GM21360 (cell line): Measurements from ENCODE around the gene RWDD4.

Source experiments
- ATAC-seq: cut with Tn5 transposase; IDR thresholded peaks from one replicate; pipeline ENCODE4 v1.9.1; 2021; ENCODE audit warnings: mild to moderate bottlenecking, moderate library complexity; ENCODE audit not compliant: unreplicated experiment

Gene RWDD4

DNA sequence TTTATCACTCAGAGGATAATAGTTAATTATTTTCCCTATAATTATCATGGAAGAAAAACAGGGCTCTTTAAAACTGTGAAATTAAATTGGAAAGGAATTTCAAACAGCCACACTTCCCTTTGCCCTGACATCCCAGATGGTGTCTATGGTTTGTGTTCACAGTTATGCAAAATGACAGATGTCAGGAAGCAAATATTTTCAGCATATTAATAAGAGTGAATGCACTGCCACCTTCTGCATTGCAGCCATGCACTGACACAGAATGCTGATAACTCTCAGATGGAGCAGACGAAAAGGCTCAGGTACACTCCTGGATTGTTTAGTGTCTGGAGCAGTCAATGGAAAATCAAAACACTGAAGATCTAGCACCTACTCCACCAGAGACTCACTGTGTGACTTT is 57.6 kb downstream of the RWDD4 start:
- no peak for ATAC-seq

GRCh38 chr4:183600189-183600685 is 58.7 kb downstream of the RWDD4 start:
- ATAC-seq, result no peak

GRCh38 chr4:183599690-183600089 is 59.3 kb downstream of the RWDD4 start:
- ATAC-seq, result no peak

DNA sequence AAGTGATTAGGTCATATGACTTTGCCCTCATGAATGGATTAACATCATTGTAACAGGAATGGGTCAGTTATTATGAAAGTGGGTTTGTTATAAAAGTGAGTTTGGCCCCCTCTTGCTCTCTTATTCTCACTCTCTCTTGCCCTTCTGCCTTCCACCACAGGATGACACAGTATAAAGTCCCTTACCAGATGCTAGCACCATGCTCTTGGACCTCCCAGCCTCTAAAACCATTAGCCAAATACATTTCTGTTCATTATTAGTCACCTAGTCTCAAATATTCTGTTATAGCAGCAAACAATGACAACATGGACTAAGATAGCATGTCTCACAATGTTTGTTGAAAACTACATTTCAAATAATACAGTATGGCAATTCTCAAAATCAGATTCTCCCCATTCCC is 59.7 kb downstream of the RWDD4 start:
- no peak for ATAC-seq

GRCh38 chr4:183596067-183596757 is 62.8 kb downstream of the RWDD4 start:
- ATAC-seq, result no peak

DNA sequence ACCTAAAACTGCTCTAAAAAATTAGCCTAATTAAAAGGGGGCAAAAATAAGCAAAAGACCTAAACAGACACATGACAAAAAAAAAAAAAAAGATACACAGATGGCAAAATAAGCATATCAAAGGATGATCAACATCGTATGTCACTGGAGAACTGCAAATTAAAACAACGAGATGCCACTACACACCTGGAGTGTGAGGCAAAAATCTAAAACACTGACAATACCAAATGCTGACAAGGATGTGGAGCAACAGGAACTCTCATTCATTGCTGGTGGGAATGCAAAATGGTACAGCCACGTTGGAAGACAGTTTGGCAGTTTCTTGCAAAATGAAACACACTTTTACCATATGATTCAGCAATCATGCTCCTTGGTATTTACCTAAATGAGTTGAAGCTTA is 64.2 kb downstream of the RWDD4 start:
- ATAC-seq, result no peak

- no peak for ATAC-seq
Measured at GRCh38 chr4:183591301-183591700, 67.7 kb downstream of the RWDD4 start.
